ENCODE data around the gene EGR1. TPM values are rescaled to one million over a fixed set of nuclear protein-coding genes. Genes with fewer than 3 reads are reported as not detected.
A peak's percentile ranks its signal among the peaks of the same experiment; 100 is the strongest.

The EGR1 gene
- total and polyA plus RNA-seq, 11 donors = 4.0 to 133 (median 15.3) TPM

GRCh38 chr5:138502121-138502520 lies 36.8 kb downstream of the EGR1 start:
- Histone ChIP-seq H3K27ac (no peak overlapping the region), H3K36me3 (peaks cover 0 to 16% (median 11%) of the 10 kb centered on the region in 9 donors), H3K4me3 (no peak overlapping the region), H3K27me3 (no peaks in the 10 kb centered on the region), H3K9me3 (no peaks in the 10 kb centered on the region), H3K4me1 (peaks cover 0 to 26% (median 8%) of the 10 kb centered on the region in 12 donors)
- ATAC-seq (no peak), DNase-seq (no peak)
- 83 to 92% (median 88%) methylated on average over 4 of the region's 4 CpGs for WGBS, 4 donors
- TF ChIP-seq, protein P1, sequence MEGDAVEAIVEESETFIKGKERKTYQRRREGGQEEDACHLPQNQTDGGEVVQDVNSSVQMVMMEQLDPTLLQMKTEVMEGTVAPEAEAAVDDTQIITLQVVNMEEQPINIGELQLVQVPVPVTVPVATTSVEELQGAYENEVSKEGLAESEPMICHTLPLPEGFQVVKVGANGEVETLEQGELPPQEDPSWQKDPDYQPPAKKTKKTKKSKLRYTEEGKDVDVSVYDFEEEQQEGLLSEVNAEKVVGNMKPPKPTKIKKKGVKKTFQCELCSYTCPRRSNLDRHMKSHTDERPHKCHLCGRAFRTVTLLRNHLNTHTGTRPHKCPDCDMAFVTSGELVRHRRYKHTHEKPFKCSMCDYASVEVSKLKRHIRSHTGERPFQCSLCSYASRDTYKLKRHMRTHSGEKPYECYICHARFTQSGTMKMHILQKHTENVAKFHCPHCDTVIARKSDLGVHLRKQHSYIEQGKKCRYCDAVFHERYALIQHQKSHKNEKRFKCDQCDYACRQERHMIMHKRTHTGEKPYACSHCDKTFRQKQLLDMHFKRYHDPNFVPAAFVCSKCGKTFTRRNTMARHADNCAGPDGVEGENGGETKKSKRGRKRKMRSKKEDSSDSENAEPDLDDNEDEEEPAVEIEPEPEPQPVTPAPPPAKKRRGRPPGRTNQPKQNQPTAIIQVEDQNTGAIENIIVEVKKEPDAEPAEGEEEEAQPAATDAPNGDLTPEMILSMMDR (IDR thresholded peaks at IDR 0.05) = no peak
- TF ChIP-seq POLR2A (IDR thresholded peaks at IDR 0.05) = no peak
- intact Hi-C loops (cut with DNase I) = loop anchor here in 7 of 10 donors (2.0 to 10.0 kb wide), 5 partner anchors 35 to 277 kb away; partner anchors contain the start of gene EGR1 (in 1 of the 7)

DNA sequence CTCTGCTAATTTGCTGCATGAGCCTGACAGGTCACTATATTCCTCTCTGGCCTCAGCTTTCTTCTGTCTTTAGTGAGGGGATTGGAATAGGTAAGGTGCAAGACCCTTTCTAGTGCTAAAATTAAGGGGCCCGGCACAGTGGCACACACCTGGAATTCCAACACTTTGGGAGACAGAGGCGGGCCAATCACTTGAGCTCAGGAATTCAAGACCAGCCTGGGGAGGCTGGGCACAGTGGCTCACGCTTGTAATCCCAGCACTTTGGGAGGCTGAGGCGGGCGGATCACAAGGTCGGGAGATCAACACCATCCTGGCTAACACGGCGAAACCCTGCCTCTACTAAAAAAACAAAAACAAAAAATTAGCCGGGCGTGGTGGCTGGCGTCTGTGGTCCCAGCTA lies 37.2 kb downstream of the EGR1 start:
- intact Hi-C loops (cut with DNase I) = loop anchor here in 7 of 10 donors (2.0 to 10.0 kb wide), 5 partner anchors 35 to 278 kb away; partner anchors contain the start of gene EGR1 (in 1 of the 7)
- TF ChIP-seq, protein P1 (IDR thresholded peaks at IDR 0.05) = no peak
- TF ChIP-seq POLR2A (IDR thresholded peaks at IDR 0.05) = no peak
- WGBS, 4 donors = 85 to 91% (median 88%) methylated on average over 11 of the region's 11 CpGs
- H3K36me3 ChIP-seq = peaks cover 0 to 20% (median 15%) of the 10 kb centered on the region in 9 donors
- peaks cover 0 to 26% (median 8%) of the 10 kb centered on the region in 12 donors for H3K4me1 ChIP-seq
- no peaks in the 10 kb centered on the region for H3K9me3 ChIP-seq
- ATAC-seq (no peak), DNase-seq (no peak)
- no peak overlapping the region for H3K27ac ChIP-seq
- H3K27me3 ChIP-seq = no peaks in the 10 kb centered on the region
- no peak overlapping the region for H3K4me3 ChIP-seq

GRCh38 chr5:138503487-138504270 lies 38.4 kb downstream of the EGR1 start:
- peaks cover 0 to 32% (median 26%) of the 10 kb centered on the region in 9 donors for H3K36me3 ChIP-seq
- intact Hi-C loops (cut with DNase I) = loop anchor here (1.0 to 10.0 kb wide), 8 partner anchors 36 to 279 kb away; partner anchors contain the start of gene EGR1 (in 1 of the 10)
- DNase-seq (peak in 2 of 5 donors; percentile 18 to 40), ATAC-seq (peak; percentile 72 to 79 (median 76))
- H3K9me3 ChIP-seq = no peaks in the 10 kb centered on the region
- H3K27me3 ChIP-seq = no peaks in the 10 kb centered on the region
- TF ChIP-seq, protein P1 (IDR thresholded peaks at IDR 0.05) = peak; percentile 61 to 79 (median 72)
- TF ChIP-seq POLR2A (IDR thresholded peaks at IDR 0.05) = no peak
- 18 to 27% (median 23%) methylated on average over 6 of the region's 6 CpGs for WGBS, 4 donors
- no peak overlapping the region for H3K4me3 ChIP-seq
- peak overlapping the region in 4 of 12 donors; percentile 4 to 49 (median 28) for H3K27ac ChIP-seq
- peaks cover 0 to 28% (median 8%) of the 10 kb centered on the region in 12 donors for H3K4me1 ChIP-seq

GRCh38 chr5:138504799-138505198 lies 39.5 kb downstream of the EGR1 start:
- TF ChIP-seq, protein P1 (IDR thresholded peaks at IDR 0.05) = no peak
- no peak for TF ChIP-seq POLR2A (IDR thresholded peaks at IDR 0.05)
- Histone ChIP-seq H3K36me3 (peaks cover 0 to 43% (median 38%) of the 10 kb centered on the region in 9 donors), H3K4me1 (peaks cover 0 to 31% (median 8%) of the 10 kb centered on the region in 12 donors), H3K27ac (peak overlapping the region in 6 of 12 donors; percentile 28 to 53 (median 45)), H3K4me3 (no peak overlapping the region), H3K9me3 (no peaks in the 10 kb centered on the region), H3K27me3 (no peaks in the 10 kb centered on the region)
- ATAC-seq = peak; percentile 69 to 86 (median 80)
- WGBS, 4 donors = 21 to 34% (median 27%) methylated on average over 4 of the region's 4 CpGs
- DNase-seq = peak in 4 of 5 donors; percentile 45 to 63 (median 60)
- intact Hi-C loops (cut with DNase I) = loop anchor here in 4 of 10 donors (1.0 to 10.0 kb wide), 5 partner anchors 37 to 280 kb away; partner anchors contain the start of gene EGR1 (in 1 of the 4)
